SH-SY5Y (cell line): Measurements from ENCODE around the gene MFSD1.

Experiments
- GATA2 ChIP-seq: IDR thresholded peaks from 2 replicates; pipeline ENCODE4 v1.6.1; 2011; ENCODE audit warnings: mild to moderate bottlenecking, low read depth, low read length
- GATA3 ChIP-seq: IDR thresholded peaks from 2 replicates; pipeline ENCODE4 v1.6.1; 2011; ENCODE audit warnings: low read depth, mild to moderate bottlenecking, low read length, moderate library complexity

MFSD1 gene

DNA sequence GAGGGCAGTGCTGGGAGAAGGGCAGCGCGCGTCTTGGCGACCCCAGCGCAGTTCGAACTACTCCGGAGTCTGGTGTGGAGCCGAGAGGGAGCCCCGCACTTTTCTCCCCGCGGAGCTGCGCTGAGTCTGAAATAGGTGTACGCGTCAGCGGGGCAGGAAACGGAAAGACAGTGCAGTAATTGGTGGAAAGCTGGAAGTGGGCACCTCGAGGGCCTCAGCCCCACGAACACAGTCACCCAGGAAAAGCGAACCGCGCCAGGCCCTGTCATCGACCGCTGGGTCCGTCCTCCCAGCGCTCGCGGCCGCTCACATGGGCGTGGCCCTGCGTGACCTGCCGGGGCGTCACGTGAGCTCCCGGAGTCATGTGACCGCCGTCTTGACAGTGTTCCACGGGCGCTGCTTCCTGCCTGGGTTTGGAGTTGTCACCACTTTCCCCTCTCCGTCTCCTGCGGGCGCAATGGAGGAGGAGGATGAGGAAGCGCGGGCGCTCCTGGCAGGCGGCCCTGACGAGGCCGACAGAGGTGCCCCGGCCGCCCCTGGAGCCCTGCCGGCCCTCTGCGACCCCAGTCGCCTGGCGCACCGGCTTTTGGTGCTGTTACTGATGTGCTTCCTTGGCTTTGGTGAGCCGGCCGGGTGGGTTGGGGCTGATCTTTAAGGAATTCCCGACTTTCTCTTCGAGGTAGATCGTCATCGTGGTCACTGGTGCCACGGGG lies at the start of gene MFSD1:
Gene MFSD1, plus strand, starts transcription at position 359 of the 713 bp plus-strand sequence. Its CDS starts 99 bp downstream, at position 458.
- TF ChIP-seq GATA2 (no peak), GATA3 (no peak)

- no peak for TF ChIP-seq GATA2
- no peak for TF ChIP-seq GATA3
Measured at GRCh38 chr3:158753854-158754253, 48.0 kb upstream of the MFSD1 start.

DNA sequence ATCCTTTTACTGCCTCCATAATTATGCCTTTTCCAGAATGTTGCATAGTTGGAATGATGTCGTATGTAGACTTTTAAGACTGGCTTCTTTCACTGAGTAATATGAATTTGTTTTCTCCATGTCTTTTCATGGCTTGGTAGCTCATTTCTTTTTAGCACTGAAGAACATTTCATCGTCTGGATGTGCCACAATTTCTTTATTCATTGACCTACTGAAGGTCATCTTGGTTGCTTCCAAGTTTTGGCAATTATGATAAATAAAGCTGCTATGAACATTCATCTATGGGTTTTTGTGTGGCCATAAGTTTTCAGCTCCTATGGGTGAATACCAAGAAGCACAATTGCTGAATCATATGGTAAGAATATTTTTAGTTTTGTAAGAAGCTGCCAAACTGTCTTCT lies 46.4 kb upstream of the MFSD1 start:
- TF ChIP-seq GATA2 (no peak), GATA3 (no peak)

- TF ChIP-seq GATA3 (no peak), GATA2 (no peak)
Measured at GRCh38 chr3:158761350-158761749, 40.5 kb upstream of the MFSD1 start.

DNA sequence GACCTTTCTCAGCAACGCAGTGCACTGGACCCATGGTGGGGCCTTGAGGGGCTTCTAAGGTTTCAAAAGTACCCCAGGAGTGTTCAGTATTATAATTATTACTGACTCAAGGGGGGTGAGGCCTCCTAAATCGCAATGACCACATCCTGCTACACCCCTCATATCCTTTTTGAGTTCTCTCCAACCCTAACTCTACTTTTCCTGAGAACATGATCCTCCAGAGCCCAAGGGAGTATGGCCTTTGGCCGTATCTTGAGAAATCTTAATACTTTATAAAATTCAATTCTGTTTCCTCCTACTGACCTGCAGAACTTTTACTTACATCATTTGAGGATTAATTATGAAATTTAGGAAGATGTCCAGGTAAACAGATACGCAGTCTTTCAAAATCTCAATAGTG lies 39.2 kb upstream of the MFSD1 start:
- TF ChIP-seq GATA3: no peak
- TF ChIP-seq GATA2: no peak

DNA sequence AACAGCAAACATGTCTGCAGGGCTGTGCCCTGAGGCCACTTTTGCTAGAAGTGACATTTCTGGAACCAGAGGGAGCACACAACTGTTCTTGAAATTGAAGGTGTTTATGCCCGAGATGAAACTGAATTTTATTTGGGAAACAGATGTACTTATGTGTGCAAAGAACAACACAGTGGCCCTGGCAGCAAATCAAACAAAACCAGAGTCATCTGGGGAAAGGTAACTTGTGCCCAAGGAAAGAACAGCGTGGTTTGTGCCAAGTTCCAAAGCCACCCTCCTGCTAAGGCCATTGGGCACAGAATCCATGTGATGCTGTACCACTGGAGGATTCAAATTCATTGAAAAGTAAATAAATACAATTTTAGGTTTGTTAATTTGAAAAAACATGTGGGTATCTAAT lies 38.4 kb upstream of the MFSD1 start:
- TF ChIP-seq GATA3: no peak

DNA sequence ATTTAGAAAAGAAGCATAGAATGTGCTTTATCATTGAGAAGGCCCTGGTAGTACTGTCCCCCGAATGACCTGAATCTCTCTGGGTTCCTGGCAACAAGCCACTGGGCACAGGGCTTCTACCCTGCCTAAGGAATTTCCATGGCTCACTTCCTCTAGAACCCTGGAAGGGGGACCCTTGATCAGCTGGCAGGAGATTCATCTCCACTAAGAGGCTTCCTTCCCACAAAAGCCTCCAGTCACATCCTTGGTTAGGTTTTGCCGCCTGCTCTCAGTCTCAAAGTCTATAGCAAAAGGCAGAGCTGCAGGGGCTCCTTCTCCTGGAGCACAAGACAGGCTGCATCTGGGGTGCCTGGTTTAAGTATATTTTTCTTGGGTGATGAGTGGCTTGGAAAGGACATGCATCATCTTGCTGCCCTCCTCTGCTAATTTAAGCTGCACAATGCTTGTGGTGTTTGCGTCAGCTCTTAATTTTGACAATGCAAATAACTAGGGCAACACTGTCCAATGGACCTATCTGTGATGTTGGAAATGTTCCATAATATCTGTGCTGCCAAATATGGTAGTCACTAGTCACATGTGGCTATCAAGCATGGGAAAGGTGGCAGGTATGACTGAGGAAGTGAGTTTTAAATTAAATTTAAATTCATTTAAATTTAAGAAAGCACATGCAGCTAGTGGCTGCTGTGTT lies 36.2 kb upstream of the MFSD1 start:
- TF ChIP-seq GATA2: no peak
- no peak for TF ChIP-seq GATA3

- TF ChIP-seq GATA3 (no peak), GATA2 (no peak)
Measured at GRCh38 chr3:158766364-158766763, 35.5 kb upstream of the MFSD1 start.

- no peak for TF ChIP-seq GATA2
- no peak for TF ChIP-seq GATA3
Measured at GRCh38 chr3:158768361-158768787, 33.5 kb upstream of the MFSD1 start.

GRCh38 chr3:158768881-158769543 lies 32.8 kb upstream of the MFSD1 start:
- no peak for TF ChIP-seq GATA3
- no peak for TF ChIP-seq GATA2

DNA sequence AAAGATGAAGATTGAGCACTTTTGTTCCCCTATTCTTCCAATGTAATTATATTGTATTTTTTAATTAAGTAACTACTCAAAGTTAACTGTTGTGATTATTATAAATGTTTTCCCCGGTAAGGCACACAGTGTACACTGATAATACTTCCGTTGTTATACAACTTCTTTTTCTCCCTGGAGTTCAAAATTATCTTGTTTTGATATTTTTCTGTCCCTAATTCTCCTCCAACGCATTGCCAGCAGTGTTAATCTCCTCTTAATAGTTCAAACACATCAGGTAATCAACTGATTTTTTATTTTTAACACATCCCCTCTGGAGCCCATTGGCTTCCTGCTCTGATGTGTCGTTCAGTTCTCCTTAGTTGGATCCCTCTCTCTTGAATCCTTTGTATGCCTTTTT lies 32.3 kb upstream of the MFSD1 start:
- TF ChIP-seq GATA2 (no peak), GATA3 (no peak)

DNA sequence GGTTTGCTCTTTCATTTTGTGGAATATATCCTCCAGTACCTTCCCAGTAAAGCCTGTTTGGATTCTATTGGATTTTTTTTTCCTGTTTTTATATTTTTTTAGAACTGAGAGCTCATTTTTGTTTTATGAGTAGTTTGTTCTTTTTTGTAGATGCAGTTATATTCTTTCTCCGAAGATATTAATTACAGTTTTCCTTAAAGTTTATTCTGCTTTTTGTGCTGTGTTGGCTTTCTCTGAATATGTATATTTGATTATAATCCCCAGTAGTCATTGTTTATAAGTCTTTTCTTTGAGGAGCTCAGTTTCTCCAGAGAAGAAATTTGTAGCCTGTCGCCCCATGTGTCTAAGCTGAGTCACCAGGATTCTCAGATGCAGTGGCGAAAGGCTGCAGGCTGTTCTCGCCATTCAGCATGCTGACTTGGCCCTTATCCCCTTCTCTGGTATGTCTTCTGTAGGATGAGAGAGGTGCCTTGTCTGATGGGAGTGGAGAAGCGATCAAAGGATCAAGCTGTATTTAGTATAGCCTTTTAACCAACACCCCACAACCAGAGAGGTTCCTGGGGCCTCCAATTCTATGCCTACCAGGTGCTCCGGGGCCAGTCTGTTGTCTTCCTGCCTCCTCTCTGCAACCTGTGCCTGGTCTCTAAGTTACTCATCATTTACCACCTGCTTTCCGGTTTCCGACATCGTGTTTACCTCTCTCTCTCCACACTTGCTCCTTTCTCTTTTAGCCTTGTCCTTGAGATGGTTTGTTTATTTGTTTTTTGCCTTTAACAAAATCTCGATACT lies 31.7 kb upstream of the MFSD1 start:
- no peak for TF ChIP-seq GATA3
- no peak for TF ChIP-seq GATA2

DNA sequence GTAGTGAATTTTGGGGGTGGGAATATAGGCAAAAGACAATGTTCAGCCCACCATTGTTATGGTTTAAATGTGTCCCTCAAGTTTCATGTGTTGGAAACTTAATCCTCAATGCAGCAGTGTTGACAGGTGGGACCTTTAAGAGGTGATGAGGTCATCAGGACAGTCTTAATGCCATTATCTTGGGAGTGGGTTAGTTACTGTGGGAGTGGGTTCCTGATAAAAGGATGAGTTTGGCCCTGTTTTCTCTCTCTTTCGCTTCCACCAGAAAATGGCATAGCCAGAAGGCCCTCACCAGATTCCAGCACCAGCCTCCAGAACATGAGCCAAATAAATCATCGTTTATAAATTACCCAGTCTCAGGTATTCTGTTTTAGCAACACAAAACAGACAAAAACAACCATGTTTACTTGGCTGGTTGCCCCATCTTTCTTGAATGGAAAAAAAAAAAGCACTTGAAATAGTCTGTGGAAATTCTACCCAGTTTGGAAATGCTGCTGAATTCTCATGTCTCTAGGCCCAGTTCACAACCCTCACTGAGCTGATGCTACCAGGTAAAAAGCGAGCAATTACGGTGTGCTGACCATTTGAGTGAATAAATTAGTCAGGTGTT lies 31.0 kb upstream of the MFSD1 start:
- TF ChIP-seq GATA2 (no peak), GATA3 (no peak)

DNA sequence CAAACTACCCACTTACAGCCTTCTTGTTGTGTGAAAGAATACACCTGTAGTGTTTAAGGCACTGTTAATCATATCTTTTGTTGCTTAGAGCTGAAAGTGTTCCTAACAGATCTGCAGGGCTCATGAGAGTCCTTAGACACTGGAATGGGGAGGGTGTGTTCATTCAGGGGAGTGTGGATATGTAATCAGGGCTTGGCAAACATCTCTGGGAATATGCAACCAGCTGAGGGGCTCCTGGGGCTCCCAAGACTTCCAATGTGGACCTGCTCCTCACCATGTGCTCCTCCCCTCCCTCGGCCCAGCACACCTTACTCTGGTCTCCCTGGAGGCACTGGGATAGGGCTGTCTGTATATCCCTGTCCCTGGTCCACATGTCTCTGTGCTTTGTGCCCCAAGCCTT lies 30.3 kb upstream of the MFSD1 start:
- no peak for TF ChIP-seq GATA3
- no peak for TF ChIP-seq GATA2
